ENCODE data around the gene RASAL2. TPM values are rescaled to one million over a fixed set of nuclear protein-coding genes. Genes with fewer than 3 reads are reported as not detected.
"Not testable (repeated sequence)": the region's sequence is repeated elsewhere in the genome, so short reads cannot be mapped to it uniquely, and the experiment has no call there.

Gene RASAL2
- total RNA-seq, 3 donors from 2014 or later: 28.5 to 41.0 (median 40.5) TPM

DNA sequence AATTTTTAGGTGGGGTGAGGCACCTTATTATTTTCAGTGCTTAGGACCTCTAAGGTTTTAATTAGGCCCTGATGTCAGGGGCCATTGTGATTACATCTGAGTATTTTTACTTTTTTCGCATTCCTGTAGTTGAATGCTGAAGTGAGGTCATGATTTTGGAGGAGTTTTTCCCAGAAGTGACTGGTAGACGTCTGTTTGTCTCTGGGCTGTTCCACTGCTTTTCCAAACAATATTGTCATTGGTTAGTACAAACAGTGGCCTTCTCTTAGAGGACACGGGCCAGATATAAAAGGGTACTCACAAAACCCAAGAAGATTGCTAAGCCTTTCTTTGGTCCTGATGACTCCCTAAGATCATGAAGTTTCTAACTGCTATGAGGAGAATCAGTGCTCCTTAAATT is 7.6 kb upstream of the RASAL2 start:
- DNase-seq (ENCODE audit: low spot score in 2 of 2): no peak
- TF ChIP-seq, protein P1, sequence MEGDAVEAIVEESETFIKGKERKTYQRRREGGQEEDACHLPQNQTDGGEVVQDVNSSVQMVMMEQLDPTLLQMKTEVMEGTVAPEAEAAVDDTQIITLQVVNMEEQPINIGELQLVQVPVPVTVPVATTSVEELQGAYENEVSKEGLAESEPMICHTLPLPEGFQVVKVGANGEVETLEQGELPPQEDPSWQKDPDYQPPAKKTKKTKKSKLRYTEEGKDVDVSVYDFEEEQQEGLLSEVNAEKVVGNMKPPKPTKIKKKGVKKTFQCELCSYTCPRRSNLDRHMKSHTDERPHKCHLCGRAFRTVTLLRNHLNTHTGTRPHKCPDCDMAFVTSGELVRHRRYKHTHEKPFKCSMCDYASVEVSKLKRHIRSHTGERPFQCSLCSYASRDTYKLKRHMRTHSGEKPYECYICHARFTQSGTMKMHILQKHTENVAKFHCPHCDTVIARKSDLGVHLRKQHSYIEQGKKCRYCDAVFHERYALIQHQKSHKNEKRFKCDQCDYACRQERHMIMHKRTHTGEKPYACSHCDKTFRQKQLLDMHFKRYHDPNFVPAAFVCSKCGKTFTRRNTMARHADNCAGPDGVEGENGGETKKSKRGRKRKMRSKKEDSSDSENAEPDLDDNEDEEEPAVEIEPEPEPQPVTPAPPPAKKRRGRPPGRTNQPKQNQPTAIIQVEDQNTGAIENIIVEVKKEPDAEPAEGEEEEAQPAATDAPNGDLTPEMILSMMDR (IDR thresholded peaks at IDR 0.05): no peak
- TF ChIP-seq POLR2AphosphoS5 (IDR thresholded peaks at IDR 0.05) (no peak), POLR2A (IDR thresholded peaks at IDR 0.05) (no peak)
- H3K9me3 ChIP-seq: no peaks in the 10 kb centered on the region
- H3K4me3 ChIP-seq: no peak overlapping the region
- no peaks in the 10 kb centered on the region for H3K36me3 ChIP-seq
- no peaks in the 10 kb centered on the region for H3K4me1 ChIP-seq
- H3K27ac ChIP-seq: no peak overlapping the region
- intact Hi-C loops (cut with DNase I; ENCODE audit: low total_unique reads): no loop called here
- no peaks in the 10 kb centered on the region for H3K27me3 ChIP-seq

DNA sequence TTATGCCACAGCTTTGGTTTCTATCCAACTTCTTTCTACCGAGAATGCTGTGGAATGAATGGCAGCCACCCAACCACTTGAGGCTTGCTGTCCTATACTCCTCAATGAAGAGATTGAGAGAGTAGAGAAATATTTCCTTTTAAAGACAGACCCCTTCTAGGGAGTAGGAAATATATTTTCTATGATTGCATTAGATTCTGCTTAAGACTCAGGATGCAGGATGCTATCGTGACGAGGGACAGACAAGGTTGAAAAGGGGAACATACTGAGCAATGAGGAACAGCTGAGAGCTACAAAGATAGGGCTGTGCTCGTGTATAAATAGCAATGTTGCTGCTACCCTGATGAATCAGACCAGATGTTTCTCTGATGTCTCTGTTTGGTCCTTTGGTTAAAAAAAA is 7.1 kb upstream of the RASAL2 start:
- Histone ChIP-seq H3K27me3 (no peaks in the 10 kb centered on the region), H3K4me3 (no peak overlapping the region), H3K9me3 (no peaks in the 10 kb centered on the region), H3K36me3 (no peaks in the 10 kb centered on the region), H3K27ac (no peak overlapping the region), H3K4me1 (no peaks in the 10 kb centered on the region)
- TF ChIP-seq POLR2AphosphoS5 (IDR thresholded peaks at IDR 0.05): no peak
- TF ChIP-seq, protein P1 (IDR thresholded peaks at IDR 0.05): no peak
- intact Hi-C loops (cut with DNase I; ENCODE audit: low total_unique reads): no loop called here
- DNase-seq (ENCODE audit: low spot score in 2 of 2): no peak

DNA sequence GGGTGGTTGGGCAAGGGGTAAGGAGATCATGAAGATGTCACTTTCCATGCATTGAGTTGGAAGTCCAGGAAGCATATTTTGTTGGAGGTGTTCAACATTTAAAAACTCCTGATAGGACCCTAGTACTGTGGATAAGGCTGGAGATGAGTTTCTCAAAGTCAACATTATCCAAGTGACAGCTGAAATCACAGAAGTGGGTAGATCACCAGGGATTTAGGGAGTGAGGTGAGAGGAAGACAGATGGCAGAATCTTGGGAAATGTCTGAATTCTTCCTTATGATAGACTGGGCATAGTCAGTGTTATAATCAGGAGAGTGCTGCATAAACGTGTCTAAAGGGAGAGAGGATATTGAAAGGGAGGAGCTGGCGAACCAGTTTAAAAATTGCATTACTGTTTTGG is 5.3 kb upstream of the RASAL2 start:
- intact Hi-C loops (cut with DNase I; ENCODE audit: low total_unique reads): no loop called here
- no peaks in the 10 kb centered on the region for H3K27me3 ChIP-seq
- no peak overlapping the region for H3K4me3 ChIP-seq
- TF ChIP-seq POLR2A (IDR thresholded peaks at IDR 0.05): no peak
- TF ChIP-seq POLR2AphosphoS5 (IDR thresholded peaks at IDR 0.05): no peak
- TF ChIP-seq, protein P1 (IDR thresholded peaks at IDR 0.05): no peak
- H3K9me3 ChIP-seq: no peaks in the 10 kb centered on the region
- no peaks in the 10 kb centered on the region for H3K36me3 ChIP-seq
- H3K4me1 ChIP-seq: no peaks in the 10 kb centered on the region
- no peak for DNase-seq (ENCODE audit: low spot score in 2 of 2)
- H3K27ac ChIP-seq: no peak overlapping the region

DNA sequence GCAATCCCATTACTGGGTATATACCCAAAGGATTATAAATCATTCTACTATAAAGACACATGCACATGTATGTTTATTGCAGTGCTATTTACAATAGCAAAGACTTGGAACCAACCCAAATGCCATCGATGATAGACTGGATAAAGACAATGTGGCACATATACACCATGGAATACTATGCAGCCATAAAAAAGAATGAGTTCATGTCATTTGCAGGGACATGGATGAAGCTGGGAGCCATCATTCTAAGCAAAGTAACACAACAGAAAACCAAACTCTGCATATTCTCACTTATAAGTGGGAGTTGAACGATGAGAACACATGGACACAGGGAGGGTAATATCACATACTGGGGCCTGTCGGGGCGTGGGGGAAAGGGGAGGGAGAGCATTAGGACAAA is 2.5 kb upstream of the RASAL2 start:
- H3K36me3 ChIP-seq; H3K4me3 ChIP-seq; H3K4me1 ChIP-seq; H3K9me3 ChIP-seq; H3K27ac ChIP-seq; DNase-seq (ENCODE audit: low spot score in 2 of 2); H3K27me3 ChIP-seq; intact Hi-C loops (cut with DNase I; ENCODE audit: low total_unique reads): not testable (repeated sequence)

DNA sequence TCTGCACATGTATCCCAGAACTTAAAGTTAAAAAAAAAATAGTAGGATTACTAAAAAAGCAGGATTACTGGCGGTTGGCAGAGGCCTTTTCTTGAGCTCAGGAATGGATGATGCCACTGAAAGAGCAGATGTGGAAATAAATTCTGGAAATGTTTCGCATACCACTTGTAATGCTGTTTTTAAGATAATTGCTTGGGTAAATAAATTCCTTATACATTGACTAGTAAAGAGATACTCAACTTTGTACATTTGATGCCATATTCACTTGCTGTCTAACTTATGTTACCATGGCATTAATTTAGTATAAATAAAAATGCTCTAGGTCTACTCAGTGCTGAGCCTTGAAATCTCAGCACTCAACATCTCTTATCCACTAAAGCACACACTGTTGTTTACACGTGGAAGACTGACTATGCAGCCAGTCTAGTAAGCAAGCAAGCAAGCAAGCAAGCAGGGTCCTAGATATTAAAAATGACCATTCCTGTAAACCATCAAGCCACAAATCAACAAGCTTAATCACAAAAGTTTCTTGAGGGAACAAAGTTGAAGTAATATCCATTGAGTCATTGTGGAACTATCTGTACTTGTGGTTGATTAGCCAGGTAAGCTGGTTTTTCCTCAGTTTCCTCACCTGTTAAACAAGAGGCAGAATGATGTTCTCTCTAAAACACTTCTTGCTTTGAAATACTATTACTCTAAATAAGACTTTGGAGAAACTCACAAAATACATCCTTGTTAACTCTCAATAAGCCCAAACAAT is 1.7 kb upstream of the RASAL2 start:
- TF ChIP-seq POLR2A (IDR thresholded peaks at IDR 0.05) (no peak), POLR2AphosphoS5 (IDR thresholded peaks at IDR 0.05) (no peak)
- TF ChIP-seq, protein P1 (IDR thresholded peaks at IDR 0.05): no peak
- DNase-seq (ENCODE audit: low spot score in 2 of 2): no peak
- Histone ChIP-seq H3K9me3 (no peaks in the 10 kb centered on the region), H3K27ac (no peak overlapping the region), H3K36me3 (no peaks in the 10 kb centered on the region), H3K27me3 (no peaks in the 10 kb centered on the region), H3K4me1 (no peaks in the 10 kb centered on the region), H3K4me3 (no peak overlapping the region)
- intact Hi-C loops (cut with DNase I; ENCODE audit: low total_unique reads): no loop called here
